HG03060 (cell line): ENCODE measurements around the gene ZNF652.
"Not testable (repeated sequence)": the region's sequence is repeated elsewhere in the genome, so short reads cannot be mapped to it uniquely, and the experiment has no call there.

ENCODE experiments used
- ATAC-seq: cut with Tn5 transposase; IDR thresholded peaks from one replicate; pipeline ENCODE4 v1.9.1; 2021; ENCODE audit warnings: low read depth, moderate number of reproducible peaks; ENCODE audit not compliant: unreplicated experiment

Gene ZNF652

DNA sequence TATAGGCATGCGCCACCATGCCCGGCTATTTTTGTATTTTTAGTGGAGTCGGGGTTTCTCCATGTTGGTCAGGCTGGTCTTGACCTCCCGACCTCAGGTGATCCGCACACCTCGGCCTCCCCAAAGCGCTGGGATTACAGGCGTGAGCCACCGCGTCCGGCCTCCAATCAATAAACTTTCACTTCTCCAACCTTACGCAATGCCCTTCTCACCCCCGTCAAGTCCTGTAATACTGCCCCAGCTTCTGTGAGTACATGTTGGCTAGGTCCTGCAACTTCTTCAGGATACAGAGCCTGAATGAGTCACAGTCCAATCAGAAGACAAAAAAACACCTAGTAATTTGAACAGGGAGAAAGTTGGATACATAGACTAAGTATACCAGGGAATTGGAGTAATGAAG lies 84.4 kb downstream of the ZNF652 start:
- ATAC-seq, result no peak

DNA sequence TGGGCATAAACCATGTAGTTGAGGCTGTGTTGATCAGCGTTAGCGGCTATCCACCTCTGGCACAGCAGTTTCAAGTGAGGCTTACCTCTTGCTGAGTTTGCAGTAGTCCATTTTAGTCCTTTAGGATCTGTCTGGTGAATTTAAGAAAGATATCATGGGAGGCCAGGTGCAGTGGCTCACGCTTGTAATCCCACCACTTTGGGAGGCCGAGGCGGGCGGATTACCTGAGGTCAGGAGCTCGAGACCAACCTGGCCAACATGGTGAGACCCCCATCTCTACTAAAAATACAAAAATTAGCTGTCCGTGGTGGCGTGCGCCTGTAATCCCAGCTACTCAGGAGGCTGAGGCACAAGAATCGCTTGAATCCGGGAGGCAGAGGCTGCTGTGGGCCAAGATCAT lies 86.1 kb downstream of the ZNF652 start:
- ATAC-seq, result not testable (repeated sequence)

DNA sequence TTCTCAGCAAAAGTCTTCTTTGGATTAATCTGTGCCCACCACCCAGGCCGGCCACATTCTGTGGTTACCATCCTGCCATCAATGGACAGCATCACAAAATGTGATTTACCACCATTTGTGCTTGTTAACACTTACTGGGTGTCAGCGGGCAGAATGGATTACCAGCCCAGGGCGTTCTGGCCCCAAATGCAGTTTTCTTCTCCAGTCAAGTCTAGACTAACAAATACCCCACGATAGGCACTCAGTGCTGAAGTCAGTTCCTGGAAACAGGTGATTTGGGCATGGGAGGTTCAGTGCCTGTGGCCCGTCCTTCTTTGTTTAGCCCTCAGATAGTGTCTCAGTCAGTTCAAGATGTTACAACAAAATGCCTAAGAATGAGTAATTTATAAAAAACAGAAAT lies 92.7 kb downstream of the ZNF652 start:
- ATAC-seq, result no peak

DNA sequence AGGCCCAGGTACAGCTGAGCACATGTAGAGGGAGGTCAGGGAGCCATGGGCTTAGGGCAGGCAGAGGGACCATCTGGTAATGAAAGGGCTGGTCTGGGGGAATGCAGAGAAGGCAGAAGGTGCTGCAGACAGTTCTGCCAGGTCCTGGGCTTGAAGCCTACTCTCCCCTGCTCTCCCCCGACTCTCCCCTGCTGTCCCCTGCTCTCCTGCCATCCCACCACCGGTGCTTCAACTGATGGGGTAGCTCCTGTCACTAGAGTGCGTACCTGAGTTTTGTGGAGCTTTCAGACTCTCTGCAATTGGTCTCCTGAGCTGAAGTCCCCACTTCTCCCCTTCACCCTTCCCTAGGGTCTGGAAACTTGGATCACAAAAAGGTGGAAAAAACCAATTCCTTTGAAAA lies 94.1 kb downstream of the ZNF652 start:
- ATAC-seq, result no peak

DNA sequence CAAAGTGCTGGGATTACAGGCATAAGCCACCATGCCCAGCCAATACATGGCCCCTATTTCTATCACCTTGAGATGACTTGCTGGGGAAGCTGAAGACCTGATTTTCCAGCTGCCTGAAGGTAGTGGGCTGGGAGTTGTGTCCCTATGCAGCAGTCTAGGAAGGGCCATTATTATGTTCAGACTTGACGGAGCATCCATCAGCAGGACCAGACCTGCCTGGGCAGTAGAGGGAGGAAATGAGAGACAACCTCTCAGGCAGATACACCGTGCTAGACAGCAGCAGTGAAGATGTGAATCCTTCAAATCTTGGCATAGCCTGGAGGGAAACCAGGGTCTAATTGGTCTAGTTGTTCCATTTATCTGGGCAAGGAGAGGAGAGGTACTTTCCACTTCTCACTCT lies 95.8 kb downstream of the ZNF652 start:
- ATAC-seq, result no peak

DNA sequence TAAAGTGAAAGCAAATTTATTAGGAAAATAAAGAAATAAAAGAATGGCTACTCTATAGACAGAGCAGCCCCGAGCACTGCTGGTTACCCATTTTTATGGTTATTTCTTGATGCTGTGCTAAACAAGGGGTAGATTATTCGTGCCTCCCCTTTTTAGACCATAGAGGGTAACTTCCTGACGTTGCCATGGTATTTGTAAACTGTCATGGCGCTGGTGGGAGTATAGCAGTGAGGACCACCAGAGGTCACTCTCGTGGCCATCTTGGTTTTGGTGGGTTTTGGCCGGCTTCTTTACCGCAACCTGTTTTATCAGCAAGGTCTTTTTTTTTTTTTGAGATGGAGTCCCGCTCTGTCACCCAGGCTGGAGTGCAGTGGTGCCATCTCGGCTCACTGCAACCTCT lies 100.5 kb downstream of the ZNF652 start:
- ATAC-seq, result not testable (repeated sequence)

DNA sequence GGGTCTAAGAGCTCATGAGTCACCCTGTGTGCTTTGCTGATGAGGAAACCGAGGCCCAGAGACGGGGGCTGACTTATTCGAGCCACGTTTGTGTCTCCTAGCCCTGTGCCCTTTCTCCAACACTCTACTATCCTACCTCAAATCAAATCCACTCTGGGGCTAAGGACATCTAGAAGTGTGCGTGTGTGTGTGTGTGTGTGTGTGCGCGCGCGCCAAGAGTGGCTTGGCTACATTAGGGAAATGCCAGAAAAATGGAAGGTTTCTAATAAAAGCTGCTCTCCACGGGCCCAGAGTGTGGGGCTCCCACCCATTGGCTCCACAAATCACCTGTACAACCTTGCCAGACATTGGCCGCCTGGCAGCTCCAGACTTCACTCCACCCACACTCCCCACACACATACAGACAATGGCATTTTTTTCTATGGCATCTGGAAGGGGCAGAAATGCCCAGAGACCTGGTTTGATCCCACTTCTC lies 101.2 kb downstream of the ZNF652 start:
- no peak for ATAC-seq

DNA sequence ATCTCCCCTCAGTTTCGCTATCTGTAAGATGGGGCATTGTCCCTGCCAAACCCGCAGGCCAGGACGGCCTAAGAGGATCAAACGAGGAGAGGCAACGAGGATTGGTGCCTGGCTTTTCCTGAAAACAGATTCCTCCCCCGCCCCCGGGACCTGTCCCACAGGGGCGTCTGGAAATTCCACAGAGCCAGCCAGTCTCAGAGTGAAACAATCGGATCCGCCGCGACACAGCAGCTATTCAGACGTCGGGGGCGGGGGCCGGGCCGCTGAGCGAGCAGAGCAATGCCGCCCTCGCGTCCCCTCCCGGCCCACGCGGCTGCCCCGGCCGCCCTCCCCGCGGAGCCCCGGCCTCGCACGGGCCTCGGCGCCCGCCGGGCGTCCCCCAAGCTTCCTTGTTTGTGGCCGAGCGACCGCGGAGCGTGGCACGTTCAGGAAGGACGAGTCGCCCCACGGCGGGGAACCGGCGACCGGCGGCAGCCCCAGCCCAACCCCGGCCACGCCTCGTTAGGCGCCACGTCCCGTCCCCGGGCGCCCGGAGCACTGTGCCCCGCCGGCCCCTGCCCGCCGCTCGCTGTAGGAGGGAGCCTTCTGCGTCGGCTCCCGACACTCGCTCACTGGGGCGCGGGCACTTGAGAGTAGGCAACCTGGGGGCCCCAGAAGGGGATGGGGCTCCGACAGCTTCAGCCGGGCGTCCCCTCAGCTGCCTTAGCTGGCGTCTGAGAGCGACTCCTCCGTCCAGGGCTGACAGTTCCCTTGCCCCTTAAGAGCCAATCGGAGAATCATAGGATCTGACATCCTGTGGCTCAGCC lies 101.8 kb downstream of the ZNF652 start:
- no peak for ATAC-seq

DNA sequence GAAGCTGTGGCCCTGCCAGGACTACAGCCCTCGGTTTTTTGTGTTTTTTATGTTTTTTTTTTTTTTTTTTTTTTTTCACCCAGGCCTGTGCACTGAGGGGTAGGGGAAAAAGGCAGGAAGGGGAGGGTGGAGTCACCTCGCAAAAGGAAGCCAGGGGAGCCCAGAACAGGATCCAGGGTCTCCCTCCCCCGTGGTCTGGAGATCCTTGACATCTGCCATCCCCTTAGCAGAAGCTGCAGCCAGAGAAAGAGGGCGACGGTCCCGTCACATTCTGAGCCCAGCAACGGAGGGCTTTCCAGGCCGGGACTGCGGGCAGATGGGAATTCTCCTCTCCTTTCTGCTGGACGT lies 102.4 kb downstream of the ZNF652 start:
- no peak for ATAC-seq

DNA sequence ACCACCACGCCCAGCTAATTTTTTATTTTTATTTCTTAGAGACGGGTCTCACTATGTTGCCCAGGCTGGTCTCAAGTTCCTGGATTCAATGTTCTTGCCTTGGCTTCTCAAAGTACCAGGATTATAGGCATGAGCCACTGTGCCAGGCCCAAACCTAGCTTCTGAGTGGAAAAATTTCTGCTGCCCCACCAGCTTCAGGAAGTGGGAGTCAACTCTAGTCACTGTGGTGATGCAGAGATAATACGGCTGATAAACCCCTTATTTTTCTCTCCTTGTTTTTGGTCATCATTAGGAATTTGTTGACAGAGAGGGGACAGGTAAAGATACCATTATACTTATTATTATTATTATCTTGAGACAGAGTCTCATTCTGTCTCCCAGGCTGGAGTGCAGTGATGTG lies 103.7 kb downstream of the ZNF652 start:
- no peak for ATAC-seq

DNA sequence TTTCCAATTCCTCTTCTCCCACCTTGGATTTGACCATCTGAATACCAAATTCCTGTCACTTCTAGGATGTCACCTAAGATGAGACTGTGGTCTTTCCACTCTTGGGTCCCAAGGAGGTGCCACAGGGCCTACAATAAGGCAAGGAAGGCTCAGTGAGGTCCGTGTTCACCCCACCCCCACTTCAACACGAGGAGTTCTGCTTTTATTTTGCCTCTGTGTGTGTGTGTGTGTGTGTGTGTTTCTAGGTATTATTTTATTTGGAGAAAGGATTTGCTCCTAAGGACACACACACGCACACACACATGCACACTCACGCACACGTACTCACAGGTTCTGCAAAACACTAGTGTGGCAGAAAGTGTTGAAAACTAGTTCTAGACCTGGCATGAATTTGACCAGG lies 106.9 kb downstream of the ZNF652 start:
- ATAC-seq, result no peak

DNA sequence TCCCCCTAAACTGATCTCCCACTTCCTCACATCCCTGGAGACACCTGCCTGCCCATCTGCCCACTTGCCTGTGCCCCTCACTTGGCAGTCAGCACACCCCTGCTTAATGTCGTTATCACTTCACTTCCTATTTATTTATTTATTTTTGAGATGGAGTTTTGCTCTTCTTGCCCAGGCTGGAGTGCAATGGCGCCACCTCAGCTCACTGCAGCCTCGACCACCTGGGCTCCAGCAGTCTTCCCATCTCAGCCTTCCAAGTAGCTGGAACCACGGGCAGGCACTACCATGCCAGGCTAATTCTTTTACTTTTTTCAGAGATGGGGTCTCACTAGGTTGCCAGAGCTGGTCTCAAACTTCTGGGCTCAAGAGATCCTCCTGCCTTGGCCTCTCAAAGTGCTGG lies 108.0 kb downstream of the ZNF652 start:
- no peak for ATAC-seq

DNA sequence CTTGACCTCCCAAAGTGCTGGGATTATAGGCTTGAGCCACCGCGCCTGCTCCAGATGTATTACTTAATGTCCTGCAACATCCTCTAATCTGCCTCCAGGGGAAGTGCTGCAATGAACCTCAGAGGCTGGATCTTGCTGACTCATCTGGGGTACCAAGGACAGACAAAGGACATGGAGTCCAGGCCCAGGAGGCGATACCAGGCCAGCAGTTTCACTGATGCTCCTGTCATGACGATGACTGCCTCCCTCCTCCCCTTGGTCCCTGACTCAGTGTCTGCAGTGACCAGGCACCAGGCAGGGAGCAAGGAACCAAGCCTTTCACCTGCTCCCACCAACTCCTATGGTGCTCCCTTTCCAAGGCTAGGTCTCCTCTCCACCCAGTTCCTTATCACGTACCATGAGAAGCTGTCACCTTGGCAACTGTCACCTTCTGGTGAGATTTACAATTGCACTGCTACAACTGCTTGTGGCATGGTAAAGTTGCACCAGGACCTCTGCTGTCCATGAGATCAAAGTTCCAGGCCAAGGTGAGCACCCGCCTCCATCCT lies 109.8 kb downstream of the ZNF652 start:
- ATAC-seq, result no peak

DNA sequence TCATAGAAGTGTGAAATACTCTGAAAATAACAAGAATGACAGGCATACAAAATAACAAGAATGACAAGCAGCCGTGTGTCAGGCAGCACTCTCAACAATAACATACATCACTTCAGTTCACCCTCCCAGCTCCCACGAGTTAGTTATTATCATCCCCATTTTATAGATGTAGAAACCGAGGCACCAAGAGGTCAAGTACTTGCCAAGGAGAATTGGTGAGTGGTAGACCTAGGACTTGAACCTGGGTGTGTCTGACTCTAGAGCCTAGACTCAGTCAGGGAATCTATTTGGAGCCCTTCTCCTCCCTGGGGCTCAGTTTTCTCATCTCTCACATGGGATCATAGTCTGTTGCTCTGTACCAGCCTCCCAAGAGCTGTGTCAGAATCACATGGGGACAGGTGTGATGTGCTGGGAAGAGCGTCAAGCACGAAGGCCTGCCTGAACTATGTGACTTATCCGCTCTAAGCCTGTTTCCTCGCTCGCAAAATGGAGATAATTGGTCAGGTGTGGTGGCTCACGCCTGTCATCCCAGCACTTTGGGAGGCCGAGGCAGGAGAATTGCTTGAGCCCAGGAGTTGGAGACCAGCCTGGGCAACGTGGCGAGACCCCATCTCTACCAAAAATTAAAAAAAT lies 112.0 kb downstream of the ZNF652 start:
- ATAC-seq, result no peak

DNA sequence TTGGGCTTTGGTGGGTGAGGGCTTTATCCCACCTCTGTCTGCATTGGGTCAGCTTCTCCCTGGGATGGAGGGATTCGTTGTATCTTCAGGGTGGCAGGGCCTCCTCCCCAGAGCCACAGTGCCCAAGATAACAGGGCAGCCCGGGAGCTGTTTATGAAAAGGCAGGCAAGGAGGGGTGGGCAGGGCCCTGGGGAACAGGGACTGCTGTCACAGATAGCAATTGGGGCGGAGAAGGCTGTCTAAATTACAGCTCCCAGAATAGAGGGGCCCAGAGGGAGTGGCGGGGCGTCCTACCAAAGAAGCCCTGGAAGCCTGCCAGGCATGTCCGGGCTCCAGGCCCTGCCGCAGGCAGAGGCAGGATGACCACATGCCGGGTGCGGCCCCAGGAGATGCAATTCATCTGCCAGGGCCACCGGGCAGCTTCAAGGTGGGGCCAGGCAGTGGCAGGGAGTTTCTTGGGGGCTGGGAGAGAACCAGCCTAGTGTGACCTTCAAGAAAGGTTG lies 112.7 kb downstream of the ZNF652 start:
- ATAC-seq, result no peak

DNA sequence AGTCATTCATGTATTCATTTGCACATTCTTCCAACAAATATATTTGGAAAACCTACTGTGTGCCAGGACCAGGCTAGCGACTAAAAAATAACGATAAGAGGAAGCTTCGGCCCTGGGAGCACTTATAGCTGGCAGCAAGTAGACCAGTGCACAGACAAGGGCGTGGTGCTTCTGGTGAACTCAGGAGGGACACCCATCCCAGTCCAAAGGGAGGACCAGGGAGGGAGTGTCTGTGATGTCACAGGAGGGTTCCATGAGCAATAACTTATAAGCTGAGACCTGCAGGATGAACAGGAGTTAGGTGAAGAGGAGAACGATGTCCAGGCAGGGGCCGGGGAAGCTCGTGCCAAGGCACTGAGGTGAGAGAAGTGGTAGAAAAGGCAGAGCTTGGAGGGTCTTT lies 114.1 kb downstream of the ZNF652 start:
- ATAC-seq, result no peak

DNA sequence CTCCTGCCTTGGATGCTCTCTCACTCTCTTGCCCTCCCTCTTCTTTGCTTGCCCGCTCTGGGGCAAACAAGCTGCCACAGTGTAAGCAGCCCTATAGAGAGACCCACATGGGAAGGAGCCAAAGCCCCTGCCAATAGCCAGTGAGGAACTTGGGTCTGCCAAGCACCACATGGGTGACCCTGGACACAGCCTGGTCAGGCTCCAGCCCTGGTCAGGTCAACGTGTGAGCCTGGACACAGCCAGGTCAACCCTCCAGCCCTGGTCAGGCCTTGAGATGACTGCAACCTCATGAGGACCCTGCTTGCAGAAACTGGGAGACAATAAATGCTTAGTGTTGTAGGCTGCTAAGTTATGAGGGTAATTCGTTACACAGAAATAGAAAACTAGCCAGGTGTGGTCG lies 117.2 kb downstream of the ZNF652 start:
- no peak for ATAC-seq
